SK-N-SH (cell line): ENCODE data around the gene CENPO.

Source experiments
- CHD2 ChIP-seq: fragments of 150-350 bp; IDR thresholded peaks from 2 replicates; pipeline ENCODE4 v1.6.1; 2018; ENCODE audit warnings: low read length; ENCODE audit not compliant: partially characterized antibody
- FOXM1 ChIP-seq: IDR thresholded peaks from 2 replicates; pipeline ENCODE4 v1.4.0; 2012; ENCODE audit warnings: low read depth, mild to moderate bottlenecking
- MEF2A ChIP-seq: IDR thresholded peaks from 2 replicates; pipeline ENCODE4 v1.4.0; 2012; ENCODE audit warnings: low read depth, borderline replicate concordance
- POLR2AphosphoS5 ChIP-seq: IDR thresholded peaks from 2 replicates; pipeline ENCODE4 v1.6.1; 2012; ENCODE audit warnings: low read depth, low read length
- RAD21 ChIP-seq: IDR thresholded peaks from 2 replicates; pipeline ENCODE4 v1.6.1; 2012; ENCODE audit warnings: mild to moderate bottlenecking, low read length
- RFX5 ChIP-seq: IDR thresholded peaks from 2 replicates; pipeline ENCODE4 v1.6.1; 2012; ENCODE audit warnings: mild to moderate bottlenecking, improper control_type of control experiment, low read length
- TF ChIP-seq, protein P1 (sequence below): fragments of 200-600 bp; sonication (generic); IDR thresholded peaks from 2 replicates; pipeline ENCODE4 v1.6.1; 2017; ENCODE audit warnings: antibody characterized with exemption, mild to moderate bottlenecking, moderate library complexity
- TF ChIP-seq, protein P2 (sequence below): IDR thresholded peaks from 2 replicates; pipeline ENCODE4 v1.4.0; 2012; ENCODE audit warnings: low read depth
- TF ChIP-seq, protein P3 (sequence below): IDR thresholded peaks from 2 replicates; pipeline ENCODE4 v1.4.0; 2012; ENCODE audit warnings: low read depth, borderline replicate concordance
- TF ChIP-seq, protein P4 (sequence below): IDR thresholded peaks from 2 replicates; pipeline ENCODE4 v1.4.0; 2012; ENCODE audit warnings: low read depth, borderline replicate concordance

DNA sequence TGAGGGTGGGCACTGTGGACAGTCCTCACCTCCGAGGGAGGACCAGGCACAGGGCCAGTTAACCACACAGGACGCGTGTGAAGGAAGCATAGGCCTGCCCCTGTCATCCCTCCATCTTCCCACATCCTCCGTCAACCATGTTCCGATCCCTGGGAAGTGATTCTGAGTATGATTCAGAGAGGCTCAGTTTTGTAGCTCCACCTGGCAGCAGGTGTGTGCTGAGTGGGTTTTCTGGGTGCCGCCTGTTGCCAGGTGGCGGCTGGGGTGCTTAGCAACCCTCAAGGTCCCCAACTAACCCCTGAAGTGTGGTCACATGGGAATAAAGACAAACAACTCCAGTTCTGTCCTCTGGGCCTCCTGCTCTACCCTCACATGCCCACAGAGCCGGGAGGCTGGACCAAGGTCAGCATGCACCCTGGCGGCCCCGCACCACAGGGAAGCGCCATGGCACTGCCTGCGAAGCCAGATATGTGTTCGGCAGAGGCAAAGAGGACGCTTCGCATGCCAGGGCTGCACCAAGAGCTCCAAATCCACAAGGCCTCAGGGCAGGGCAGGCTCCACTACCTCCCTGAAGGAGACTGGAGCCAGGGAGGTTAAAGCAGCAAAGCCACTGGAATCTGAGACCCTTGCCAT is 66.9 kb downstream of the CENPO start:
- TF ChIP-seq POLR2AphosphoS5, result no peak
- TF ChIP-seq, protein P1, sequence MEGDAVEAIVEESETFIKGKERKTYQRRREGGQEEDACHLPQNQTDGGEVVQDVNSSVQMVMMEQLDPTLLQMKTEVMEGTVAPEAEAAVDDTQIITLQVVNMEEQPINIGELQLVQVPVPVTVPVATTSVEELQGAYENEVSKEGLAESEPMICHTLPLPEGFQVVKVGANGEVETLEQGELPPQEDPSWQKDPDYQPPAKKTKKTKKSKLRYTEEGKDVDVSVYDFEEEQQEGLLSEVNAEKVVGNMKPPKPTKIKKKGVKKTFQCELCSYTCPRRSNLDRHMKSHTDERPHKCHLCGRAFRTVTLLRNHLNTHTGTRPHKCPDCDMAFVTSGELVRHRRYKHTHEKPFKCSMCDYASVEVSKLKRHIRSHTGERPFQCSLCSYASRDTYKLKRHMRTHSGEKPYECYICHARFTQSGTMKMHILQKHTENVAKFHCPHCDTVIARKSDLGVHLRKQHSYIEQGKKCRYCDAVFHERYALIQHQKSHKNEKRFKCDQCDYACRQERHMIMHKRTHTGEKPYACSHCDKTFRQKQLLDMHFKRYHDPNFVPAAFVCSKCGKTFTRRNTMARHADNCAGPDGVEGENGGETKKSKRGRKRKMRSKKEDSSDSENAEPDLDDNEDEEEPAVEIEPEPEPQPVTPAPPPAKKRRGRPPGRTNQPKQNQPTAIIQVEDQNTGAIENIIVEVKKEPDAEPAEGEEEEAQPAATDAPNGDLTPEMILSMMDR, result no peak
- TF ChIP-seq, protein P2, sequence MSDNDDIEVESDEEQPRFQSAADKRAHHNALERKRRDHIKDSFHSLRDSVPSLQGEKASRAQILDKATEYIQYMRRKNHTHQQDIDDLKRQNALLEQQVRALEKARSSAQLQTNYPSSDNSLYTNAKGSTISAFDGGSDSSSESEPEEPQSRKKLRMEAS, result no peak
- no peak for TF ChIP-seq RFX5
- no peak for TF ChIP-seq FOXM1
- TF ChIP-seq, protein P3, sequence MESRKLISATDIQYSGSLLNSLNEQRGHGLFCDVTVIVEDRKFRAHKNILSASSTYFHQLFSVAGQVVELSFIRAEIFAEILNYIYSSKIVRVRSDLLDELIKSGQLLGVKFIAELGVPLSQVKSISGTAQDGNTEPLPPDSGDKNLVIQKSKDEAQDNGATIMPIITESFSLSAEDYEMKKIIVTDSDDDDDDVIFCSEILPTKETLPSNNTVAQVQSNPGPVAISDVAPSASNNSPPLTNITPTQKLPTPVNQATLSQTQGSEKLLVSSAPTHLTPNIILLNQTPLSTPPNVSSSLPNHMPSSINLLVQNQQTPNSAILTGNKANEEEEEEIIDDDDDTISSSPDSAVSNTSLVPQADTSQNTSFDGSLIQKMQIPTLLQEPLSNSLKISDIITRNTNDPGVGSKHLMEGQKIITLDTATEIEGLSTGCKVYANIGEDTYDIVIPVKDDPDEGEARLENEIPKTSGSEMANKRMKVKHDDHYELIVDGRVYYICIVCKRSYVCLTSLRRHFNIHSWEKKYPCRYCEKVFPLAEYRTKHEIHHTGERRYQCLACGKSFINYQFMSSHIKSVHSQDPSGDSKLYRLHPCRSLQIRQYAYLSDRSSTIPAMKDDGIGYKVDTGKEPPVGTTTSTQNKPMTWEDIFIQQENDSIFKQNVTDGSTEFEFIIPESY, result no peak
- no peak for TF ChIP-seq CHD2
- TF ChIP-seq RAD21, result no peak
- TF ChIP-seq, protein P4, sequence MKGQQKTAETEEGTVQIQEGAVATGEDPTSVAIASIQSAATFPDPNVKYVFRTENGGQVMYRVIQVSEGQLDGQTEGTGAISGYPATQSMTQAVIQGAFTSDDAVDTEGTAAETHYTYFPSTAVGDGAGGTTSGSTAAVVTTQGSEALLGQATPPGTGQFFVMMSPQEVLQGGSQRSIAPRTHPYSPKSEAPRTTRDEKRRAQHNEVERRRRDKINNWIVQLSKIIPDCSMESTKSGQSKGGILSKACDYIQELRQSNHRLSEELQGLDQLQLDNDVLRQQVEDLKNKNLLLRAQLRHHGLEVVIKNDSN, result no peak
- no peak for TF ChIP-seq MEF2A
